Measurements from ENCODE around the gene BMP7.

BMP7 gene

DNA sequence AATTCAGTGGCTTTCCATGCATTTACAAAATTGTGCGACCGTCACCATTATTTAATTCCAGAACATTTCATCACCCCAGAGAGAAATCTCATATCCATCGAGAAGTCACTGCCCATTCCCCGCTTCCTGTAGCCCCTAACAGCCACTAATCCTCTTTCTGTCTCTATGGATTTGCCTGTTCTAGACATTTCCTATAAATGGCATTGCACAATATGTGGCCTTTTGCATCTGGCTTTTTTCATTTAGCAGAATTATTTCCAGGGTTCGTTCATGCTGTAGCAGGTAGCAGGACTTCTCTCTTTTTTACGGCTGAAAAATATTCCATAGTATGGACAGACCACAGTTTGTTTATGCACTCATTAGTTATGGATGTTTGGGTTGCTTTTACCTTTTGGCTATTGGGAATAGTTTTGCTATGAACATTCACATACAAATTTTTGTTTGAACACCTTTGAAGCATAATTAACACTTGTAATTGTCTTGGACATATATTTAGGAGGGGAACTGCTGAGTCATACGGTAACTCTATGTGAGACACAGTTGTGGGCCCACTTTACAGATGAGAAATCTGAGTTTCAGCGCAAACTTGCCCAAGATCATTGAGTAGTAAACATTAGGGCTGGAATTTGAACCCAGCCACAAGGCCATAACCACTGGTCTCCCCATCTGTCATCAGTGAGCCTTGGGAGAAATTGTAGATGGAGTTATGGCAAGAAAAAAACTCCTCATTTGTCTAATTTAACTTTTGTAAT is 126.9 kb downstream of the BMP7 start:
- H3K36me3 ChIP-seq: no peaks in the 10 kb centered on the region
- H3K4me3 ChIP-seq (ENCODE audit: low read depth, low read length): no peak overlapping the region
- no peaks in the 10 kb centered on the region for H3K27me3 ChIP-seq
- no peaks in the 10 kb centered on the region for H3K4me1 ChIP-seq
- DNase-seq: no peak
- H3K9me3 ChIP-seq: no peaks in the 10 kb centered on the region
- TF ChIP-seq CTCF (IDR thresholded peaks at IDR 0.05; ENCODE audit: low read depth, low read length): no peak

- TF ChIP-seq CTCF (IDR thresholded peaks at IDR 0.05; ENCODE audit: low read depth, low read length): no peak
- Histone ChIP-seq H3K4me1 (no peaks in the 10 kb centered on the region), H3K4me3 (ENCODE audit: low read depth, low read length) (no peak overlapping the region), H3K27me3 (no peaks in the 10 kb centered on the region), H3K36me3 (no peaks in the 10 kb centered on the region), H3K9me3 (no peaks in the 10 kb centered on the region)
- DNase-seq: no peak
These were observed 128.0 kb downstream of the BMP7 start for GRCh38 chr20:57138198-57138995.

DNA sequence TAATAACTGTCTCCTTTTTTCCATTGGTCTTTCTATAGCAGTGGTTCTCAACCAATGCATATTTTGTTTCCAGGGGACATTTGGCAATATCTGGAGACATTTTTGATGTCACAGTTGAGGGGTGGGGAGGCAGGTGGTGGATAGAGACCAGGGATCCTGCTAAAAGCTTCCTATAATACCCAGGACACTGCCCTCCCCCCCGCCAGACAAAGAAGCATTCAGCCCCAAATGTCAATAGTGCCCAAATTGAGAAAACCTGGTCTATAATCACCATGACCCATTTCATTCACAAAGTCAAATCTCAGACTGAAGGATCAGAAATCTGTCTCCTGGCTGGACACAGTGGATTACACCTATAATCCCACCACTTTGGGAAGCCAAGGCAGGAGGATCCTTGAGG is 128.8 kb downstream of the BMP7 start:
- Histone ChIP-seq H3K9me3 (no peaks in the 10 kb centered on the region), H3K4me3 (ENCODE audit: low read depth, low read length) (no peak overlapping the region), H3K4me1 (no peaks in the 10 kb centered on the region), H3K27me3 (0 out of 2 replicates have a peak, but pooled peaks cover 3% of the 10 kb centered on the region), H3K36me3 (no peaks in the 10 kb centered on the region)
- TF ChIP-seq CTCF (IDR thresholded peaks at IDR 0.05; ENCODE audit: low read depth, low read length): no peak
- no peak for DNase-seq

GRCh38 chr20:57136734-57137133 is 129.7 kb downstream of the BMP7 start:
- Histone ChIP-seq H3K4me1 (no peaks in the 10 kb centered on the region), H3K9me3 (no peaks in the 10 kb centered on the region), H3K27me3 (0 out of 2 replicates have a peak, but pooled peaks cover 4% of the 10 kb centered on the region), H3K4me3 (ENCODE audit: low read depth, low read length) (no peak overlapping the region), H3K36me3 (no peaks in the 10 kb centered on the region)
- no peak for TF ChIP-seq CTCF (IDR thresholded peaks at IDR 0.05; ENCODE audit: low read depth, low read length)
- DNase-seq: no peak

- no peaks in the 10 kb centered on the region for H3K9me3 ChIP-seq
- no peak for TF ChIP-seq CTCF (IDR thresholded peaks at IDR 0.05; ENCODE audit: low read depth, low read length)
- H3K36me3 ChIP-seq: no peaks in the 10 kb centered on the region
- H3K4me1 ChIP-seq: no peaks in the 10 kb centered on the region
- 0 out of 2 replicates have a peak, but pooled peaks cover 4% of the 10 kb centered on the region for H3K27me3 ChIP-seq
- H3K4me3 ChIP-seq (ENCODE audit: low read depth, low read length): no peak overlapping the region
- no peak for DNase-seq
These were observed 130.6 kb downstream of the BMP7 start for GRCh38 chr20:57135875-57136274.

DNA sequence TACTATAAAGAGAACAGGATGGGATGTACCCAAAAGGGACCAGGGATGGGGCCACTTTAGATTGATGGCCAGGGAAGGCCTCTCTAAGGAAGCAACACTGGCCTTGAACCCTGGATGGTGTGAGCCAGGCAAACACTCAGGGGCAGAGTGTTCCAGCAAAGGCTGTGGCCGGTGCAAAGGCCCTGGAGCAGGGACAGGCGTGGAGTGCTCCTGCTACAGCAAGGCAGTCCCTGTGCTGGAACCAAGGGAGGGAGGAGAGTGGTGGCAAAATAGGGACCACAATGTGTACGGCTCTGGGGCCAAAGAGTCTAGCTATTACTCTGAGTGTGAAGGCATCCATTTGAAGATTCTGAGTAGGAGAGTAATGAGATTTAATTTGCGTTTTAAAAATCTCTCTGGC is 131.6 kb downstream of the BMP7 start:
- Histone ChIP-seq H3K4me1 (no peaks in the 10 kb centered on the region), H3K27me3 (0 out of 2 replicates have a peak, but pooled peaks cover 4% of the 10 kb centered on the region), H3K4me3 (ENCODE audit: low read depth, low read length) (no peak overlapping the region), H3K36me3 (no peaks in the 10 kb centered on the region), H3K9me3 (no peaks in the 10 kb centered on the region)
- no peak for DNase-seq
- TF ChIP-seq CTCF (IDR thresholded peaks at IDR 0.05; ENCODE audit: low read depth, low read length): no peak

Measured in BE2C (cell line).